Astrocyte of the cerebellum (primary cell): Measurements from ENCODE around the gene FLT1.

Experiments
- DNase-seq: peaks from one replicate; pipeline ENCODE4 v3.0.0-alpha.2; 2011; ENCODE audit warnings: low read depth
- H3K4me3 ChIP-seq: 2 replicates; pipeline ENCODE4 v1.5.1; 2011; ENCODE audit warnings: mild to moderate bottlenecking, low read depth, low read length, moderate library complexity
- CTCF ChIP-seq: IDR thresholded peaks from 2 replicates; pipeline ENCODE4 v1.5.1; 2012; ENCODE audit warnings: low read length, low read depth, moderate library complexity, mild to moderate bottlenecking; ENCODE audit errors: missing control alignments
- in situ Hi-C: cut with HindIII; loops from 2 replicates; pipeline ENCODE4 v1.10.0; 2017; ENCODE audit warnings: low sequenced_read_pairs

Gene FLT1

GRCh38 chr13:28432816-28433560 lies 61.9 kb downstream of the FLT1 start:
- no peak for DNase-seq
- in situ Hi-C loops, result no loop called here
- no peak overlapping the region for H3K4me3 ChIP-seq
- no peak for TF ChIP-seq CTCF

DNA sequence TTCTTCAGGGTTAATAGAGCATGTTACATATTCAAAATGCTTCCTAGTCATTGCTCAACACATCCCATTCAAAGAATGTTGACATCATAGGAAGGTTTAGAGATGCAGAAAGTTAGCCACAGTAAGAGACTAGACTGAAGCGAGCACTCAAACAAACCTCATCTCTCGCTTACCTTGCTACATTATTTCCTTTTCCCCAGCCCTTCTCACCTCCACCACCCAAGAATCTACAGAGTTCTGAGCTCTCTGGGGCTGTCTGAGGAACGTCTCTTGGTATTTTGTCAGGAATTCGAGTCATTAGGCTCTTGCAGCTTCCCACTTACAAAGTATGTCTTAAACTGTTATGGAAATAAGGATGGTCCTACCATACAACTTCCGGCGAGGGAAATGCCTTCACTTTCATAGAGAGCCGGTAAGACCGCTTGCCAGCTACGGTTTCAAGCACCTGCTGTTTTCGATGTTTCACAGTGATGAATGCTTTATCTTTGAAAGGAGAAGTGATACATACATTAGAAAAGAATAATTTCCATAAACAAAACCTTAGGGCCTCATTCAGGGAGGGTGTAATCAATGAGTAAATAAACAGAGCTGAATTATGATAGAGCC lies 65.1 kb downstream of the FLT1 start:
- no peak for DNase-seq
- no peak overlapping the region for H3K4me3 ChIP-seq
- no peak for TF ChIP-seq CTCF
- in situ Hi-C loops, result no loop called here

DNA sequence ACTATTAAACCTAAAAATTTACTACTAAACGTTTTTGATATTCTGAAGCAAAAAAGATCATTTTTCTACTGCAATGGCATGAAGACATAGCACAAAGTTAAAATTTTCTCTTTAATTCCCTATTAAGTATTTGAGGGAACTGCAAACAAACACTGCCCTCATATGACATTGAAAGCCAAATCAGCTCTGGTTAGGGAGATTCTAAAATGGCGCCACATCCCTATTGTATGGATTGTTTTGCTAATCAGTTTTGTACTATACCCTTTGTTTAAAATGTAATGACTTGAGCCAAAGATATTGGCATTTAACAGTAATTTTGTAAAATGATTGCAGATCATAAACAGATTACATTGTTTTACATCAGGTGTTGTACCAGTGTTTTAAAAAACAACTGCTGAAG lies 65.8 kb downstream of the FLT1 start:
- DNase-seq, result no peak
- TF ChIP-seq CTCF, result no peak
- H3K4me3 ChIP-seq, result no peak overlapping the region
- in situ Hi-C loops, result no loop called here

- TF ChIP-seq CTCF, result no peak
- in situ Hi-C loops, result no loop called here
- DNase-seq, result no peak
- H3K4me3 ChIP-seq, result no peak overlapping the region
Observed at GRCh38 chr13:28426381-28426780, 68.5 kb downstream of the FLT1 start.

GRCh38 chr13:28425793-28426192 lies 69.1 kb downstream of the FLT1 start:
- no peak overlapping the region for H3K4me3 ChIP-seq
- no peak for DNase-seq
- TF ChIP-seq CTCF, result no peak
- in situ Hi-C loops, result no loop called here

- DNase-seq, result no peak
- TF ChIP-seq CTCF, result no peak
- in situ Hi-C loops, result no loop called here
- H3K4me3 ChIP-seq, result no peak overlapping the region
Observed at GRCh38 chr13:28424541-28424940, 70.4 kb downstream of the FLT1 start.
